ENCODE measurements around the gene ANKDD1B.

DNA sequence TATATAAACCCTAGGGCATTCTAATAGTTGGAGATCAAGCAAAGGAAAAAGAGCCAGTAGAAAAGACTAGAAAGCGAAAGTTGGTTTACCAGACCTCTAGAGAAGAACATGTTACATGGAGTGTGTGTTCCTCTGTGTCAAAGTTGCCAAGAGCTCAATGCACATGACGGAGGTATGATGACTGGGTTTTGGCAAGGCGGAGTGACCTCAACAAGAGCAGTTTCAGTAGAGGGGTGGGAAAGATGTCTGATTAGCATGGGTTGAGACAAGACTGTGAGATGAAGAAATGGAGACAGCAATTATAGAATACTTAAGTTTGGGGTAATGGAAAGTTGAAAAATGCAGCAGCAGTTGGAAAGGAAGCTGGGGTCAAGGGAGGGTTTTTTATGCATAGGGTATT, 1.6 kb downstream of the ANKDD1B start:
- TF ChIP-seq, protein P1, sequence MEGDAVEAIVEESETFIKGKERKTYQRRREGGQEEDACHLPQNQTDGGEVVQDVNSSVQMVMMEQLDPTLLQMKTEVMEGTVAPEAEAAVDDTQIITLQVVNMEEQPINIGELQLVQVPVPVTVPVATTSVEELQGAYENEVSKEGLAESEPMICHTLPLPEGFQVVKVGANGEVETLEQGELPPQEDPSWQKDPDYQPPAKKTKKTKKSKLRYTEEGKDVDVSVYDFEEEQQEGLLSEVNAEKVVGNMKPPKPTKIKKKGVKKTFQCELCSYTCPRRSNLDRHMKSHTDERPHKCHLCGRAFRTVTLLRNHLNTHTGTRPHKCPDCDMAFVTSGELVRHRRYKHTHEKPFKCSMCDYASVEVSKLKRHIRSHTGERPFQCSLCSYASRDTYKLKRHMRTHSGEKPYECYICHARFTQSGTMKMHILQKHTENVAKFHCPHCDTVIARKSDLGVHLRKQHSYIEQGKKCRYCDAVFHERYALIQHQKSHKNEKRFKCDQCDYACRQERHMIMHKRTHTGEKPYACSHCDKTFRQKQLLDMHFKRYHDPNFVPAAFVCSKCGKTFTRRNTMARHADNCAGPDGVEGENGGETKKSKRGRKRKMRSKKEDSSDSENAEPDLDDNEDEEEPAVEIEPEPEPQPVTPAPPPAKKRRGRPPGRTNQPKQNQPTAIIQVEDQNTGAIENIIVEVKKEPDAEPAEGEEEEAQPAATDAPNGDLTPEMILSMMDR (IDR thresholded peaks at IDR 0.05): no peak
- TF ChIP-seq POLR2A (IDR thresholded peaks at IDR 0.05): no peak
